PFSK-1 (cell line): ENCODE measurements around the gene GMEB2.

Experiments
- FOXP2 ChIP-seq: optimal IDR thresholded peaks from 2 replicates; pipeline ENCODE3; 2011; ENCODE audit warnings: borderline replicate concordance, control low read depth, inconsistent platforms; ENCODE audit not compliant: insufficient read depth; ENCODE audit errors: extremely low read length, extremely low read depth
- POLR2AphosphoS5 ChIP-seq: IDR thresholded peaks from 2 replicates; pipeline ENCODE4 v1.6.1; 2012; ENCODE audit warnings: low read depth, mild to moderate bottlenecking, control low read depth, low read length, moderate library complexity
- SIN3A ChIP-seq: IDR thresholded peaks from 2 replicates; pipeline ENCODE4 v1.6.1; 2012; ENCODE audit warnings: mild to moderate bottlenecking, low read length, moderate library complexity, borderline replicate concordance; ENCODE audit not compliant: insufficient read depth
- TAF1 ChIP-seq: IDR thresholded peaks from 2 replicates; pipeline ENCODE4 v1.6.1; 2012; ENCODE audit warnings: low read length, control low read depth, borderline replicate concordance; ENCODE audit not compliant: insufficient read depth
- TF ChIP-seq, protein P1 (sequence below), 2 experiments: IDR thresholded peaks; 2 replicates each; pipeline versions ENCODE4 v1.6.1 to v1.8.0; 2011 to 2012; ENCODE audit warnings: low read depth in 2 of 2, low read length in 2 of 2, control low read depth in 1 of 2, inconsistent platforms in 1 of 2, mild to moderate bottlenecking in 1 of 2, moderate library complexity in 1 of 2; ENCODE audit not compliant: insufficient read depth in 1 of 2

GMEB2 gene

DNA sequence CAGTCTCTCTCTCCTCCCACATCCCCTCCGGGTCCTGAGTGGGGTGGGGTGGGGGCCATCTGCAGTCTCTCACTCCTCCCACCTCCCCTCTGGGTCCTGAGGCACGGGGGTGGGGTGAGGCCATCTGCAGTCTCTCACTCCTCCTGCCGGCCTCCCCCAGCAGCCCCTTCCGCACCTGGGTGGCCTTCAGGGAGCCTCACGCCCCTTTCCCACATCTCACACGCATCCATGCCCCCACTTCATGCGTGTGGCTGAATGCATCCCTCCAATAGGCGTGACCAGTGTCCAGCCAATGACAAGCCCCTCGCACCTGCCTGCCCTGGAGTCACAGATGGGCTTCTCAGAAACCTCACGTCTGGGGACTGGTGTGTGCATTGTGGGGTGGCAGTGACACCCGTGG, 78.4 kb downstream of the GMEB2 start:
- TF ChIP-seq SIN3A: no peak
- TF ChIP-seq, protein P1, sequence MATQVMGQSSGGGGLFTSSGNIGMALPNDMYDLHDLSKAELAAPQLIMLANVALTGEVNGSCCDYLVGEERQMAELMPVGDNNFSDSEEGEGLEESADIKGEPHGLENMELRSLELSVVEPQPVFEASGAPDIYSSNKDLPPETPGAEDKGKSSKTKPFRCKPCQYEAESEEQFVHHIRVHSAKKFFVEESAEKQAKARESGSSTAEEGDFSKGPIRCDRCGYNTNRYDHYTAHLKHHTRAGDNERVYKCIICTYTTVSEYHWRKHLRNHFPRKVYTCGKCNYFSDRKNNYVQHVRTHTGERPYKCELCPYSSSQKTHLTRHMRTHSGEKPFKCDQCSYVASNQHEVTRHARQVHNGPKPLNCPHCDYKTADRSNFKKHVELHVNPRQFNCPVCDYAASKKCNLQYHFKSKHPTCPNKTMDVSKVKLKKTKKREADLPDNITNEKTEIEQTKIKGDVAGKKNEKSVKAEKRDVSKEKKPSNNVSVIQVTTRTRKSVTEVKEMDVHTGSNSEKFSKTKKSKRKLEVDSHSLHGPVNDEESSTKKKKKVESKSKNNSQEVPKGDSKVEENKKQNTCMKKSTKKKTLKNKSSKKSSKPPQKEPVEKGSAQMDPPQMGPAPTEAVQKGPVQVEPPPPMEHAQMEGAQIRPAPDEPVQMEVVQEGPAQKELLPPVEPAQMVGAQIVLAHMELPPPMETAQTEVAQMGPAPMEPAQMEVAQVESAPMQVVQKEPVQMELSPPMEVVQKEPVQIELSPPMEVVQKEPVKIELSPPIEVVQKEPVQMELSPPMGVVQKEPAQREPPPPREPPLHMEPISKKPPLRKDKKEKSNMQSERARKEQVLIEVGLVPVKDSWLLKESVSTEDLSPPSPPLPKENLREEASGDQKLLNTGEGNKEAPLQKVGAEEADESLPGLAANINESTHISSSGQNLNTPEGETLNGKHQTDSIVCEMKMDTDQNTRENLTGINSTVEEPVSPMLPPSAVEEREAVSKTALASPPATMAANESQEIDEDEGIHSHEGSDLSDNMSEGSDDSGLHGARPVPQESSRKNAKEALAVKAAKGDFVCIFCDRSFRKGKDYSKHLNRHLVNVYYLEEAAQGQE (IDR thresholded peaks at IDR 0.05; ENCODE audit: insufficient read depth in 1 of 2, low read depth in 2 of 2, low read length in 2 of 2): no peak
- no peak for TF ChIP-seq POLR2AphosphoS5

DNA sequence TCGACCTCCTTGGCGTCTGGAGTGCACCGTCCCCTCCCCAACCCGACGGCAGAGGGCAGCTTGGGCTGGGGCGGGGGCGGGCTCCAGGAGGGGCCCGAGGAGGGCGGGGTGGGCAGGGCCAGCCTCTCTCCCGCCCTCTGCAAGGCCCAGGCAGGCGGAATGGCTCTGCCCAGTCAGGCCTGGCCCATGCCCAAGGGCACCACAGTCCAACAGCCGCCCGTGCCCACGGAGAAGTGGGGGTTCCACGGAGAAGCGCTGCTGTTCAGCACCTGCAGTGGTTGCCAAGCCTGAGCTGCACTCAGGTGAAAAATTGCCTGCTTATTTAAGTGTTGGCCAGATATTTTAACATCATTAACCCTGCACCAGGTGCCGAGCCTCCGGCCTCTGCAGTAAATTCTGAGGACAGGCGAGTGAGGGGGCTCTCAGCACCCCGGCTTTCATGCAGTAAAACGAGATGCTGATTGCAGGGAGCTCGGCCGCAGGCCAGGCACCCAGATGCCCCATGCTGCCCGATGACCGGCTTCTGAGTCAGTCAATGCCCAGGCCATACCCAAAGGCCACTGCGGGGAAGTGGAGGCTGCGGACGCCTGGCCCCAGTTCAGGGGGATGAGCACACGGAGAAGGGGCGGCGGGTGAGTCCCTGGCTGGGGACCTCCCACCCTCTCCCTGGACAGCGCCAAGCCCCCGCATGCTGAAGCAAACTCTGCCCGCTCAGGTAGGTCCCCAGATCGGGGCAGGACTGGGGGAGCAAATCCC, 79.0 kb downstream of the GMEB2 start, which contains the start of gene SRMS:
SRMS (minus strand) TSS at position 25 of the 756 bp plus-strand sequence. CDS start 286 bp downstream, outside the sequence.
- TF ChIP-seq, protein P1 (IDR thresholded peaks at IDR 0.05; ENCODE audit: insufficient read depth in 1 of 2, low read depth in 2 of 2, low read length in 2 of 2): no peak
- TF ChIP-seq TAF1: no peak
- TF ChIP-seq POLR2AphosphoS5: no peak
- TF ChIP-seq SIN3A: no peak

- TF ChIP-seq, protein P1 (IDR thresholded peaks at IDR 0.05; ENCODE audit: insufficient read depth in 1 of 2, low read depth in 2 of 2, low read length in 2 of 2): no peak
- TF ChIP-seq SIN3A (no peak), FOXP2 (no peak), POLR2AphosphoS5 (no peak), TAF1 (no peak)
These were observed 79.8 kb downstream of the GMEB2 start for GRCh38 chr20:63546956-63547724.

DNA sequence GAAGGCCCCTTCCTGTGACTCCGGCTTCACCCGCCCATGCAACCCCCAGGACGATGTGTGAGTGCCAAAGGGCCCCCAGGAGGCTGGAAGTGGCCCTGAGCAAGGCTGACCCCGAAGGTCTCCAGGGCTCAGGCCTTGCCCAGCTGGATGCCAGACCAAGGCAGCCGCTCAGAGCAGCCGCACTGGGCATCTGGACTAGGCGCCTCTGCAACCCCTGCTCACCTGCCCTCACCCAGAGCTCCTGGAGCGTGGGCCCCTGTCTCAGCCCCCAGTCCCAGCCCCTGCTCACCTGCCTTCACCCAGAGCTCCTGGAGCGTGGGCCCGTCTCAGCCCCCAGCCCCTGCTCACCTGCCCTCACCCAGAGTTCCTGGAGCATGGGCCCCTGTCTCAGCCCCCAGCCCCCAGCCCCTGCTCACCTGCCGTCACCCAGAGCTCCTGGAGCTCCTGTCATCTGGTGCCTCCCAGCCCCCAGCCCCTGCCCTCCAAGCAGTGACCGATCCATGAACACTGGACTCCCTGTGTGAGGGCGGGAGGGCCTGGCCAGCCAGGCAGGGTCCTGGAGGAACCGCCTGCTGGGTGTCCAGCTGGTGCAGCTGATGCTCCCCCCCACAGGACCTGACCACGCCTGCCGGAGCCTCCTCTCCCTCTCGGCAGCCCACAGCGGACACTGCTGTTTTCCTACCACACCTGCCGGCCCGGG, 80.5 kb downstream of the GMEB2 start:
- TF ChIP-seq POLR2AphosphoS5 (no peak), FOXP2 (no peak), SIN3A (no peak), TAF1 (no peak)
- TF ChIP-seq, protein P1 (IDR thresholded peaks at IDR 0.05; ENCODE audit: insufficient read depth in 1 of 2, low read depth in 2 of 2, low read length in 2 of 2): no peak
